Cardiac muscle cell (in vitro differentiated cells and primary cell): Measurements from ENCODE around the gene CORO1C. TPM values are rescaled to one million over a fixed set of nuclear protein-coding genes. Genes with fewer than 3 reads are reported as not detected.
A peak's percentile ranks its signal among the peaks of the same experiment; 100 is the strongest.

Experiments
- DNase-seq, 2 donors: peaks; one replicate each; pipeline versions ENCODE4 v3.0.0 to v3.0.0-alpha.2; 2010 to 2017; ENCODE audit warnings: low read depth in 1 of 2, low spot score in 1 of 2
- H3K27ac ChIP-seq: fragments of 200-600 bp; sonication (generic); 2 replicates; pipeline ENCODE4 v1.5.1; 2016
- H3K27me3 ChIP-seq: fragments of 200-600 bp; sonication (generic); 2 replicates; pipeline ENCODE4 v1.6.0; 2016; ENCODE audit warnings: control low read depth
- H3K36me3 ChIP-seq: fragments of 200-600 bp; sonication (generic); 2 replicates; pipeline ENCODE4 v1.5.1; 2016; ENCODE audit warnings: control low read depth
- H3K4me1 ChIP-seq: fragments of 200-600 bp; sonication (generic); 2 replicates; pipeline ENCODE4 v1.8.1; 2017; ENCODE audit warnings: low read depth, mild to moderate bottlenecking, mixed run types
- H3K4me3 ChIP-seq: fragments of 200-600 bp; sonication (generic); 2 replicates; pipeline ENCODE4 v1.5.1; 2016; ENCODE audit warnings: mild to moderate bottlenecking
- H3K9me3 ChIP-seq: fragments of 200-600 bp; sonication (generic); 2 replicates; pipeline ENCODE4 v1.5.1; 2017; ENCODE audit warnings: low read depth, mild to moderate bottlenecking, control low read depth
- CTCF ChIP-seq: IDR thresholded peaks from 2 replicates; pipeline ENCODE4 v1.5.1; 2012; ENCODE audit warnings: low read depth, mild to moderate bottlenecking, low read length
- polyA plus RNA-seq: library from polyadenylated mRNA; unstranded; fragments of >200 nt; fragmentation: Nextera tagmentation; extraction: Ambion mirVana; gene quantifications from 2 replicates; pipeline ENCODE4 v1.2.1, GENCODE V29; 2016
- total RNA-seq: library from RNA; depleted of rRNA; stranded (reverse); fragments of >200 nt; gene quantifications from 2 replicates; pipeline ENCODE4 v1.2.3, GENCODE V29; 2016

The CORO1C gene
- total and polyA plus RNA-seq, 2 experiments from 2014 or later: 65.4 to 72.5 TPM

- H3K9me3 ChIP-seq: no peaks in the 10 kb centered on the region
- H3K27me3 ChIP-seq: no peaks in the 10 kb centered on the region
- H3K36me3 ChIP-seq: no peaks in the 10 kb centered on the region
- peaks cover 48% of the 10 kb centered on the region for H3K4me1 ChIP-seq
- peak; percentile 68 to 80 for DNase-seq
- H3K27ac ChIP-seq: peak overlapping the region; percentile 99
- TF ChIP-seq CTCF: no peak
- H3K4me3 ChIP-seq: peak overlapping the region; percentile 3
Observed at GRCh38 chr12:108701779-108702441, 29.4 kb downstream of the CORO1C start.

DNA sequence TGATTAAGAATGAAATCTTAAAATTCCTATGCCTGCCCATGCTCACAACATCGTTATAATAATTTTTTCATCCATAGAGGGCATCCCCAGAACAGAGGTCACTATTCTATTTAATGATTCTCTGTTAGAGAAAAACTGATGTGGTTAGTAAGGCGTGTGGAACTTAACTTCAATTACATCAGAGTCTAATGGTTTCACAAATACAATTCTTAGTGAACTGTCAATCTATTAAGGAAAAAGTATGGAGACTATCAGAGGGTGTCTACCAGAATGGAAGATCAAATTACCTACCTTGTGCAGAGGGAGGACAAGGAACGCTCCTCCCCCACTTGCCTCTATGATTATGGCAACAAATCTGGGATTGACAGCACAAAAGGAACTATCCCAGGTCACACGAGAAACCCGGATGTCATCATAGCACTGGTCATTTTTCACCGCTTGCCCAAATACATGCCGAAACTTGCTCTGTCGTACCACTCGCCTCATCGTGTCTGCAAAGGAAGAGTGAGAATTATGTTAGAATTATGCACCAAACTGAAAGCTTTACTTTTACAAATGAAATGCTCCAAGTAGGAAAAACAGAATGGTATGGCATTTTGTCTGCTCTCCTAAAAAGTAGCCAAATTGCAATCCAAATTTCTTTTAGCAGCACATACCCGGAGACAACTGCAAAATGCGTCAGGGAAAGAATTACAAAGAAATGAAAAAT, 30.3 kb downstream of the CORO1C start:
- no peak for DNase-seq
- no peaks in the 10 kb centered on the region for H3K9me3 ChIP-seq
- peaks cover 48% of the 10 kb centered on the region for H3K4me1 ChIP-seq
- H3K36me3 ChIP-seq: no peaks in the 10 kb centered on the region
- no peaks in the 10 kb centered on the region for H3K27me3 ChIP-seq
- TF ChIP-seq CTCF: no peak
- no peak overlapping the region for H3K4me3 ChIP-seq
- H3K27ac ChIP-seq: peak overlapping the region; percentile 99

DNA sequence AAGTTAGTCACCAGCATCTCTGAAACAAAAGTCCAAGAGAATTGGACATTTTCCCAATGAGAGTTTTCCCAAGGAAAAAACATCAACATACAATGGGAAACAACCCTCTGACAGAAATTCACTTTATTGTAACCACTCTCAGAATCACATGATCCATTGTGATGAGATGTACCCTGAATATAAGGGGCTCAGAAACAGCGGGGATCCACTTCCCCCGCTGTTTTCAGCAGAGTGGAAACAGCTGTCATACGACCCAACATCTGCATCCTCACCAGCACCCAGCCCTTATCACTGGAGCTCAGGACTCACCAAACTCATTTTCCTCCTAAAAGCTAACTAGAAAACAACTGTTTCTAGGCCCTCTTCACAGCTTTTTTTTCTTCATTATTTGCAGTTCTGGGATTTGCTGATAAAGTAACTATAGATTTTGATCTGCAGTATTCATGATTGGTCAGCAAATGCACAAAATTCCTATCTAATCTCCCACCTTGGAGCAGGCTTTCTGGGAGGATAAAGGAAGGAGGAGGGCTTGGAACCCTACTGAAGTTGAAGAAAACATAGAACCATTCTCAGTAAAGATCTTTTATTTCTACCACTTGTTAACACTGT, 31.3 kb downstream of the CORO1C start:
- no peaks in the 10 kb centered on the region for H3K27me3 ChIP-seq
- no peak overlapping the region for H3K4me3 ChIP-seq
- no peaks in the 10 kb centered on the region for H3K9me3 ChIP-seq
- no peaks in the 10 kb centered on the region for H3K36me3 ChIP-seq
- no peak for DNase-seq
- H3K4me1 ChIP-seq: peaks cover 48% of the 10 kb centered on the region
- peak overlapping the region; percentile 99 for H3K27ac ChIP-seq
- TF ChIP-seq CTCF: no peak

GRCh38 chr12:108697905-108698304, 33.4 kb downstream of the CORO1C start:
- no peak for TF ChIP-seq CTCF
- H3K27me3 ChIP-seq: no peaks in the 10 kb centered on the region
- H3K9me3 ChIP-seq: no peaks in the 10 kb centered on the region
- H3K4me1 ChIP-seq: peaks cover 42% of the 10 kb centered on the region
- H3K4me3 ChIP-seq: no peak overlapping the region
- peak overlapping the region; percentile 26 for H3K27ac ChIP-seq
- H3K36me3 ChIP-seq: no peaks in the 10 kb centered on the region
- no peak for DNase-seq

GRCh38 chr12:108696996-108697290, 34.4 kb downstream of the CORO1C start:
- peaks cover 41% of the 10 kb centered on the region for H3K4me1 ChIP-seq
- H3K27ac ChIP-seq: no peak overlapping the region
- no peaks in the 10 kb centered on the region for H3K27me3 ChIP-seq
- H3K36me3 ChIP-seq: no peaks in the 10 kb centered on the region
- H3K9me3 ChIP-seq: no peaks in the 10 kb centered on the region
- no peak for DNase-seq
- no peak for TF ChIP-seq CTCF
- H3K4me3 ChIP-seq: no peak overlapping the region
